HG03558 (cell line): Measurements from ENCODE around the gene MARCHF2.

ENCODE experiments used
- ATAC-seq: cut with Tn5 transposase; IDR thresholded peaks from one replicate; pipeline ENCODE4 v1.9.1; 2021; ENCODE audit warnings: moderate number of reproducible peaks; ENCODE audit not compliant: unreplicated experiment; ENCODE audit errors: extremely low read depth

Gene MARCHF2

GRCh38 chr19:8469613-8470368, 56.7 kb downstream of the MARCHF2 start:
- no peak for ATAC-seq

DNA sequence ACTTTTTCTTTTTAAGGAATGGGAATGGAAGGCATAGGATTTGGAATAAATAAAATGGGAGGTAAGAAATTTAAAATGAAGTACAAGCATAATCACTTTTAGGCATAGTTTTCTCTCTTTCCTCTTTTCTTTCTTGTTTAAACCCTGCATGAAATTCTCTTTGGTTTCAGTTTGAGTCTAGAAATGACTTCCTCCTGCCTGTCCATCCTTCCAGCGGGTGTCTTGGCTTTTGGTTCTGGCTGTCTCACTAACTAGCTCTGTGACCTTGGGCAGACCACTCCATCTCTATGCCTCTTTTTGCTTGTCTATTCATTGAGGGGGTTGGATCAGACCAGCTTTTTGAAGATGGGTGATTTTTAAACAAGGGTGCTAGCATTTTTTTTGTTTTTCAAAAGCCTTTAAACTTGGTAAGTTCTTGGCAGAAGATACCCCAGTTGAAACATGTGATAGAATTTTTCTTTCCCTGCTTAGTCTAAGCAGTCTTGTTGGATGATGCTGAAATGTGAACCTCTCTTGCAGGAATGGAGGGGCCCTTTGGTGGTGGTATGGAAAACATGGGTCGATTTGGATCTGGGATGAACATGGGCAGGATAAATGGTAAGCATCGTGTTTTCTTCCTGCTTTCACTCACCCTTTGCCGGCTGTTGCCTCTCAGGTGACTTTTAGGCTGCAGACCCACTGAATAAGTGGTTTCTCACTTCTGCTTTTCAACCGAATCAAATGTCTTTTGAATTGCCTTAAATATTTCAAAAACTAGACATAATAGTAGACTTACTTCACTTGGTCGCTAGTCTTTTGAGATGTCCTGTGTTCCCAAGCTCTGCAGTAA, 60.8 kb downstream of the MARCHF2 start:
- ATAC-seq: no peak

- no peak for ATAC-seq
Measured at GRCh38 chr19:8475005-8475404, 61.9 kb downstream of the MARCHF2 start.

DNA sequence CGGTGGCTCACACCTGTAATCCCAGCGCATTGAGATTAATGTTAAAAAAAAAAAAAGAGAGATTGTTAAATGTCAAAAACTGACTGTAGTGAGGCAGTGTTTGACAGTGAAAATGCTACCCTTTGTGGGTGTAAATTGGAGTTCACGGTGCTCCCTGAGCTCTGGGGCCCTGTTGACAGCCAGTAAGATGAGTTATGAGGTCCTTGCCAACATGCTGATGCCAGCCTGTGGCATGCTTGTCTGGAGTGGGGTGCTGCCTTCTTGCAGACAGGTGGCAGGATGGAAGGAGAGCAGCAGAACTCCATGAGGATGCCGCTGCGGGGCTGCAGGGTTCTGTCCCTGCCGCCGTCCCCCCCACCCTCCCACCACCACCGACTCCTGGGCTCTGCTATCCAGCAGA, 63.4 kb downstream of the MARCHF2 start:
- no peak for ATAC-seq

GRCh38 chr19:8477889-8478288, 64.8 kb downstream of the MARCHF2 start:
- no peak for ATAC-seq

DNA sequence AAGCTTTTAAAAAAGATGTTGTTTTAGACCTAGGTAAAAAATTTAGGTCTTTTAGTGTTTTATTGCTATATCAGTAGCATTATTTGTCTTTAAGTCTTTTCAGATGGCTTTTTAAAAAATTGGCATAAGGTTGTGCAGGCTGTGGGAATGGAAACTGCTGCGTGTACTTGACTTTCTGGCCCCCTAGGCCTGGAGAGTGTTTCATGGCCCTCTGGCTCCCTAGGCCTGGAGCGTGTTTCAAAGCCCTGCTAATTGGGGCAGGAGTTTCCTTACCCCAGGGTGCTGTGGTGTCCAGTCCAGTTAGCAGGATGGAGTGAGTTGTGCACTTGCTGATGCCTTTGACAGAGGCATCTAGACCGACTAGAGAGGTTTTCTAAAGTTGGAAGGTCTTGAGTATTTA, 65.5 kb downstream of the MARCHF2 start:
- no peak for ATAC-seq

DNA sequence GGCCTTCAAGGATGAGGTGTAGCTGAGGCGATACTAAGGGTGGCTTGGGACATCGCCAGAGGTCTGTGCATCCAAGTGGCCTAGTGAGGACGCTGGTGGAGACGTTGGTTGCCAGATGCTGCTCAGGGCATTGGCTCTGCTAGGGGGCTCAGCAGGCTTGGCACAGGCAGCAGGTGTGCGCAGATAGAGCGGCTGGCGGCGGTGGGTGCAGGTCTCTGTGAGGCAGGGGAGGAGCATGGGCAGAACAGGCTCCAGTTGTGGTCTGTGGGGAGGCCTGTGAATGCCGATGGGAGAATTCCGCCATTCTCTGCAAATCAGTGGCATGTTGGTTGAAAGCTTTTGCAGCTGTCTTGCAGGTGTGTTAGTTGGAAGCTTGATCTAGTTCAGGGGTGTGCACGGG, 68.1 kb downstream of the MARCHF2 start:
- ATAC-seq: no peak

- no peak for ATAC-seq
Measured at GRCh38 chr19:8481616-8482015, 68.5 kb downstream of the MARCHF2 start.

DNA sequence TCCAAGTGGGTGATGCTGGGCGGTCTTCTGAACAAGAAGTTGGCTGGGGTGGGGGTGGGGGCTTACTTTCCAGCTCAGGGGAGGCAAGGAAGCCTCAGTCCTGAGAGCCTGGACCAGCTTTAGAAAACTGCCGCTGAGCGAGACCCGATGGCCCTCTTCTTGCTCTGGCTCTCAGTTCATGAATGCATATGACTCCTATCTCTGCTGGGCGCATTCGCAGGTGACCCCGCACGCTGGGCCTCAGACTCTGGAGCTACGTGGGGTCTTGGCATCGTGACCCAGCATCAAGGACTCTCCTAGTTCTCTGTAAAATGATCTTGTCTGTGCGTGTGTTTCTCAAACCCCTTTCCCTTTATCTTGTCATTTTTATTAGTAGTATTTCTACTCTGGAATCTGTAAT, 69.6 kb downstream of the MARCHF2 start:
- no peak for ATAC-seq

DNA sequence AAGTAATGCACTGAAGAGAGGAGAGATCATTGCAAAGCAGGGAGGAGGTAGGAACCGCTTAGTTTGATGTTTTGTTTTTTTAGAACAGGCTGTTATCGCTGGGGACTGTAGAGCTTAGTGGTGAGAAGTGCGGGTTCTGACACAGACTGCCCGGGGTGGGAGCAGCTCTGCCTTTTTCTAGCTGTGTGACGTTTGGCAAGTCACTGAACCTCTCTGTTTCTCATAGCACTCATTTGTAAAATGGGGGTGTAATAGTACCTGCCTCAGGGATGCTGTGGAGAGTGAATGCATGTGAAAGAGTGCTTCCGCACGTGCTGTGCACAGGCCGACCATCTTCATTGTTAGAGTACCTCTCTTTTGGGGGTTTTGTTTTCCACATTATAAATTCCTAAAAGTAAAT, 70.1 kb downstream of the MARCHF2 start:
- no peak for ATAC-seq

GRCh38 chr19:8484331-8484894, 71.3 kb downstream of the MARCHF2 start:
- ATAC-seq: no peak

DNA sequence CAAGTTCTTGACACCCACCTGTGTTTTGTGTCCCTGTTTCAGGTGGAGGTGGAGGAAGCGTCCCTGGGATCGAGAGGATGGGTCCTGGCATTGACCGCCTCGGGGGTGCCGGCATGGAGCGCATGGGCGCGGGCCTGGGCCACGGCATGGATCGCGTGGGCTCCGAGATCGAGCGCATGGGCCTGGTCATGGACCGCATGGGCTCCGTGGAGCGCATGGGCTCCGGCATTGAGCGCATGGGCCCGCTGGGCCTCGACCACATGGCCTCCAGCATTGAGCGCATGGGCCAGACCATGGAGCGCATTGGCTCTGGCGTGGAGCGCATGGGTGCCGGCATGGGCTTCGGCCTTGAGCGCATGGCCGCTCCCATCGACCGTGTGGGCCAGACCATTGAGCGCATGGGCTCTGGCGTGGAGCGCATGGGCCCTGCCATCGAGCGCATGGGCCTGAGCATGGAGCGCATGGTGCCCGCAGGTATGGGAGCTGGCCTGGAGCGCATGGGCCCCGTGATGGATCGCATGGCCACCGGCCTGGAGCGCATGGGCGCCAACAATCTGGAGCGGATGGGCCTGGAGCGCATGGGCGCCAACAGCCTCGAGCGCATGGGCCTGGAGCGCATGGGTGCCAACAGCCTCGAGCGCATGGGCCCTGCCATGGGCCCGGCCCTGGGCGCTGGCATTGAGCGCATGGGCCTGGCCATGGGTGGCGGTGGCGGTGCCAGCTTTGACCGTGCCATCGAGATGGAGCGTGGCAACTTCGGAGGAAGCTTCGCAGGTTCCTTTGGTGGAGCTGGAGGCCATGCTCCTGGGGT, 72.7 kb downstream of the MARCHF2 start:
- ATAC-seq: no peak

GRCh38 chr19:8486661-8487136, 73.6 kb downstream of the MARCHF2 start:
- ATAC-seq: no peak

- peak; percentile 61 for ATAC-seq
Measured at GRCh38 chr19:8487137-8487851, 74.2 kb downstream of the MARCHF2 start.

DNA sequence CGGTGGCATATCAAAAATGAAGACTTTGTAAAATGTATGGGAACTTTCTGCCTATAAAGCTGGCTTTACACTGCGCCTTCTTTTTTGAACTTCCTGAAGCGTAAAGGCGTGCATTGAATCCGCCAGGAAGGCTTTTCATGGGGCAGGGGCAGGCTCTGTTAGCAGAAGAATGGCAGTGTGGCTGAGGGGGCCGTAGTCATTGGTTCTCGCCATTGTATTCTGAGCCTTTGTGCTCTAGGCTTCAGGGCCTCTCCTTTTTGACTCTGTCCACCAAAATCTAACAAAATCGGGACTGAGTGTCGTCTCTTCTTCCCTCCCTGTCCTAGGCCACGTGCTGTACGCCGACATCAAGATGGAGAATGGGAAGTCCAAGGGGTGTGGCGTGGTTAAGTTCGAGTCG, 75.3 kb downstream of the MARCHF2 start:
- ATAC-seq: no peak
